GM13976 (cell line): Measurements from ENCODE around the gene EFNA4.

ENCODE experiments used
- DNase-seq: peaks from one replicate; pipeline ENCODE4 v3.0.0; 2012; ENCODE audit warnings: low spot score
- CTCF ChIP-seq: IDR thresholded peaks from 2 replicates; pipeline ENCODE4 v1.5.1; 2012; ENCODE audit warnings: borderline replicate concordance, mild to moderate bottlenecking; ENCODE audit not compliant: insufficient read depth; ENCODE audit errors: extremely low read depth, missing control alignments, control extremely low read depth
- in situ Hi-C: fragments of 300-500 bp; cut with MboI; formaldehyde crosslinking; loops from one replicate; pipeline ENCODE4 v1.12.0; 2022; ENCODE audit warnings: low sequenced_read_pairs, mixed read lengths, inconsistent platforms; ENCODE audit not compliant: unreplicated experiment

Gene EFNA4

DNA sequence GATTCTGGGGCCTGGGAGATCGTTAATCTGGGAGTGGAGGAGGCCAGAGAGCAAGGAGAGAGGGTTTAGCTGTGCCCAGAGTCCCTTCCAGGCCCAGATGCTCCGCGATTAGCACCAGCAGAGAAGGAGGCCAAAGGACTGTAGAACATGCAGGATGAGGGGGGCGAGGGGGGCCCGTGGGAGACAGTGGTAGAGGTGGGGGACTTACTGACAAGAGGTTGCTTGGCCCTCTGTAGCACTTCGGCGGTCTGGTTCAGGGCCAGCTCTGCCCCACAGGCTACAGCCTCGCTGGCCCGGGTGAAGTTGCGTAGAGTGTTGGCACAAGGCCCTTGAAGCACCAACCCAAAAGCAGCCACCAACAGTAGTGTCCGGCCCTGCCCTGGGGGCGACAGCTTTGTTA, 30.7 kb upstream of the EFNA4 start:
- no peak for TF ChIP-seq CTCF
- no peak for DNase-seq
- in situ Hi-C loops: no loop called here

- in situ Hi-C loops: no loop called here
- no peak for DNase-seq
- TF ChIP-seq CTCF: no peak
These were observed 30.0 kb upstream of the EFNA4 start, which contains the start of the genes DCST1 and DCST2 for GRCh38 chr1:155033524-155033923. Gene DCST1 (plus strand): TSS chr1:155033824. CDS start chr1:155034037, 213 bp downstream. Gene DCST2 (minus strand): TSS chr1:155033781. CDS start chr1:155033701, 80 bp downstream.

- no peak for TF ChIP-seq CTCF
- in situ Hi-C loops: no loop called here
- DNase-seq: no peak
These were observed 29.0 kb upstream of the EFNA4 start for GRCh38 chr1:155034318-155035208.

- in situ Hi-C loops: no loop called here
- TF ChIP-seq CTCF: no peak
- no peak for DNase-seq
These were observed 27.6 kb upstream of the EFNA4 start for GRCh38 chr1:155035936-155036335.

DNA sequence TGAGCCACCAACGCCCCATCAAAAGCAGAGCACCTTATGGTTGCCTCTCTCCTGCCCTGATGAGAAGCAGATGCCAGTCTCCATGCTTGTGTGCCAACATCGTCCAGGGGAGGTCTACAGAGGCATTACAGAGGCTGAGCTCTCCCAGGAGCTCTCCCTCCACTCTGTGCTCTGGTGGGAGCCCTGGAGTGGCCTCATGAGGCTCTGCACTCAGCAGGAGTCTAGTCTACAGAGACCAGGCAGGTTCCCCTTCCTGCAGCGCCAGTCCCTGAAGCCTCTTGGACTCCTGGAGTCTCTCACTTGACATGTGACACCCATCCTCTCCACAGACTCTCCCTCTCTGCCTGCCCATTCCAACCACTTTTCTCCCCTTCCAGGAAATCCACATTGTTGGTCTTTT, 26.5 kb upstream of the EFNA4 start:
- DNase-seq: no peak
- in situ Hi-C loops: no loop called here
- no peak for TF ChIP-seq CTCF

GRCh38 chr1:155037851-155038441, 25.6 kb upstream of the EFNA4 start:
- DNase-seq: no peak
- in situ Hi-C loops: no loop called here
- TF ChIP-seq CTCF: no peak
